Daoy (cell line): ENCODE results near the gene B3GNT7. TPM values are rescaled to one million over a fixed set of nuclear protein-coding genes. Genes with fewer than 3 reads are reported as not detected.
"Not testable (repeated sequence)": the region's sequence is repeated elsewhere in the genome, so short reads cannot be mapped to it uniquely, and the experiment has no call there.

ENCODE experiments used
- DNase-seq: peaks from one replicate; pipeline ENCODE4 v3.0.0-alpha.2; 2015; ENCODE audit warnings: low read depth
- total RNA-seq: library from RNA; depleted of rRNA; stranded (reverse); fragments of >200 nt; shearing (Covaris generic); gene quantifications from 2 replicates; pipeline ENCODE4 v1.2.3, GENCODE V29; 2014

Gene B3GNT7
- total RNA-seq, 1 experiment from 2014 or later, result 1.1 TPM

DNA sequence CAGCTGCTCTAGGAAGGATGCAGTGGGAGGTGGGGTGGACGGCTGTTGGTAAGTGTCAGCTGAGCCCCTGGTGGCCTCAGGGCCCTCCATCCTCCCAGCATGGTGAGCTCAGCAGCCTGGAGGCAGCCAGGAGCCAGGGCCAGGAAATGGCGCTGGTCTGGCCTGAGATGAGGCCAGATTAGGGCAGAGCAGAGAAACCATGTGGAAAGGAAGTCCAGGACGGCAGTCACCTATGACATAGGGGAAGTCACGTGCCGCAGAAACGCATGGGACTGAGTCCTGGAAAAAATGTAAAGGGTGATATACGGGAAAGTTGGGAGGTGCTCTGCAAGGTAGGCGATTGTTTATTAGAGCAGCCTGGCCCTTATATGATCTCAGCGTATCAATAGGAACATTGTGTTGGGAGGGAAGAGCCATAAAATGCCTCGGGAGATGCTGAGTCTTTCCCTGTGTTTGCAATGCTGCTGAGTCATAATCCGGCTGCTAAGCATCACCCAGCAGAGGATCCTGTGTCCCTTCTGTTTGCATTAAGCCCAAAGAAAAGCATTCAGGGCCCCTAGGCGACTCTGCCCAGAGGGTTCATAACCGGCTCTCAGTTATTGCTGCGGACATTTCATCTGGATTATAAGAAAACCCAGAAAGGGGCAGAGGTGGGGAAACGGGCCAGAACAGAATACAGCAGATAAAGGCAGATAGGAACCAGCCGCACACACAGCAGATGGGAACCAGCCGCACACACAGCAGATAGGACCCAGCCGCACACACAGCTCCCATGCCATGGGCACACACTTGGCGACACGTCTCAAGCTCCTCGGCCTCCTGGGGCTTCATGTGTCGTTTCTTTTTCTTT, 30.3 kb upstream of the B3GNT7 start:
- peak; percentile 83 for DNase-seq

DNA sequence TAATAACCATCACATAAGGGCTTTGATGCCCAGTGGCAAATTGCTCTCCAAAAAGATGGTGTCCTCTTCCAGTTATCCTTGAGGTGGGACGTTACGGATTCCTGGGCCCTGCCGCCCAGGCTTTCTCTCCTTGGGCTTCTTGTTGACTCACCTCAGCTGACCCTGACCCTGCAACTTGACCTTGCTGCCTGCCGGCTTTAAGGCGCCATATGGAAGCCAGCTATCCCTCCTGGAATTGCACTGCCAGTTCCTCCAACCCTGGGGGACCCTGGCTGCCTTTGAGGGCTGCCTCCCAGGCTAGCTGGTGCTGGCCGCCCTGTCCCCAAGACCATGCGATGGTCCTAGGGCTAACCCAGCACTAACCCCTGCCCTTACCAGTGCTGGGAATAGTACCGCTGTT, 28.3 kb upstream of the B3GNT7 start:
- DNase-seq, result no peak

DNA sequence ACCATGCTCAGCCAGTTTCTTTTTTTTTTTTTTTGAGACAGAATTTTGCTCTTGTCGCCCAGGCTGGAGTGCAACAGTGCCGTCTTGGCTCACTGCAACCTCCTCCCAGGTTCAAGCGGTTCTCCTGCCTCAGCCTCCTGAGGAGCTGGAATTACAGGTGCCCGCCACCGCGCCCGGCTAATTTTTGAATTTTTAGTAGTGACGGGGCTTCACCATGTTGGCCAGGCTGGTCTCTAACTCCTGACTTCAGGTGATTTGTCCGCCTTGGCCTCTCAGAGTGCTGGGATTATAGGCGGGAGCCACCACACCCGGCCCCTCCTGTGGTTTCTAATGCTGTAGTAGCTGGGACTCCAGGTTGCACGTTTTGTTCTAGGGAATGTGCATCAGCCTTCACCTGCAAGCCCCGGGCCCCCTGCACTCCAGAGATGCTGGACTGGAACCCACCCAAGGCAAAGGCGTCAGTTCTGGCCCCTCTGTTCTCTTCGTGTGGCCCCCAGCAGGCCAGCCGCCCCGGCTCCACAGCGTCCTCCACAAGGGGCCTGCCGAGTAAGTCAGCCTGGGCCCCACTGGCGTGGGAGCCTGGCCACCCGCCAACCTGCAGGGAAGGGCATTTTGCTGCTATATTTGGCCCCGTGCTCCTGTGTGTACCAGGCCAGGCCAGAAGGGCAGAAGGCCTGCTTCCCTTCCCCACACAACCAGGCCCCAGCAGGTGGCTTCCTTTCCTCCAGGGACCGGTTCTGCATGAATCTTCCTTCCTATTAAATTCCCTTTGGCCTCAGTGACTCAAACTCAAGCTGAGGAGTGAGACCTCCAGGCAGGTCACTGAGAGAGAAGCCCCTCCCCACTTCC, 25.7 kb upstream of the B3GNT7 start:
- no peak for DNase-seq

DNA sequence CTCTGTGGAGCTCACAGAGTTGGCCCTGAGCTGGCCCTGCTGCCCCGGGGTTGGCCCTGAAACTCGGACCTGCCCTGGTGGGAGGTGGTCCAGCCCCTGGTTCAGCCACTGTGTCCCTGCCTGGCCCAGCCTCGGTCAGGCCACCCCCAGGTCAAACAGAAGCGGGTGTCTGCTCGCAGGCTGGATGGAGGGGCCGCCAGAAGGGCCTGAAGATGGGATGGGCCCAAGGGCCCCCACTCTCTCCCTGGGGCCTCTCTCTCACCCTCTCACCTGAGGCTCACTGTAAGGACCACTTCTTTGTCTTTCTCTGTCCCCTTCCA, 25.1 kb upstream of the B3GNT7 start:
- DNase-seq, result no peak

DNA sequence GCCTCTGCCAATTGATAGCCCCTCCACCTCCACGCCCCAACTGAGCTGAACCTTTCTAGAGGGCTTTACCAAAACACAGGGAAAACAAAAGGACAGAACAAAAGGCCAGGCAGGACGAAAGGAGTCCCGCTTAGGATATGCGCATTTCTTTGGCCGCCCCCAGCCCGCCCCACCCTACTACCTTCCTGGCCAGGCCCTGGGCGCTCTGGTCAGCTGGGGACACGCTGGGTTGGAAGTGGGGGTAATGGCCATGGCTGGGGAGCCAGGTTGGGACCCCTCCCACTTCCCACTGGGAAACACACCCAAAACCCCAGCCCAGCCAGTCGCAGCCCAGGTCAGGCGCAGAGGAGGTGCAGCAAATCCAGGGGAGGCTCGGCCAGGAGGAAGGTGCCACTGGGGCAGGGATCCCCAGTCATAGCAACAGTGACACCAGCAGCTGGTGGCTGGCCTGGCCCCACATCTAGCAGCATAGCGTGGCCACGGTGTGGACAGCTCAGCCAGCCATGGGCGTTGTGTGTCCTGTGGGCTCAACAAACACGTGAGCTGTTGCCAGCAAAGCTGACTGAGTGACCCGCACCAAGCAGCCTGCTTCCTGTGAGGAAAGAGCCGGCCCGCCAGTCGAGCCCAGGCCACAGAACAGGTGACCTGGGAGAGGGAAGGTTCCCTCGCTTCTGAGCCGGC, 24.6 kb upstream of the B3GNT7 start:
- DNase-seq, result no peak

DNA sequence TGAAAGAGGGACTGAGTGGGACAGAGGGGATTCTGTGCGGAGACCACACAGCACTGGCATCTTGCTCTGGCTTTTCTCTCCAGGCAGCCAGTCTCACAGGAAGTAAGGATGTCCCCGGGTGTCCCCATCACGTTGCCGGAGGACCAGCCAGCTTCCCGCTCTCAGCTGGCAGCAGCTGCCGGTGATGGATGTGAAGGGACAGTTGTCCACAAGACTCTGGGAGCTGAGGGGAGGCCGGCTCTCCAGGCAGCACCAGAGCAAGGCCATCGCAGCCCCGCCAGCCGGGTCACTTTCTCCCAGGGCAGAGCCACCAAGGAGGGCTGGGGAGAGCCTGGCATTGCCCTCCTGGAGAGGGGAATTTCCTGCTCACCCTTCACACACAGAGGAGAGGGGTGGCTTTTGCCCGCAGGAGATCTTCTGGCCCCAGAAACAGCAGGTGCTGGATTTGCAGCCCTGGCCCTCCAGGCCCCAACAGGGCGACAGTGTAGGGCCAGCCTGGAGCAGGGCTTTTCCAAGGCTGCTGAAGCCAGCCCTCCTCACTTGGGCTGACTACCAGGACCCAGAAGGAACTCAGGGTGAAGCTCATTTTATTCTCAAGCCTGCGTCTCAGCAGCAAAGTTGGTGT, 24.0 kb upstream of the B3GNT7 start:
- DNase-seq, result no peak

DNA sequence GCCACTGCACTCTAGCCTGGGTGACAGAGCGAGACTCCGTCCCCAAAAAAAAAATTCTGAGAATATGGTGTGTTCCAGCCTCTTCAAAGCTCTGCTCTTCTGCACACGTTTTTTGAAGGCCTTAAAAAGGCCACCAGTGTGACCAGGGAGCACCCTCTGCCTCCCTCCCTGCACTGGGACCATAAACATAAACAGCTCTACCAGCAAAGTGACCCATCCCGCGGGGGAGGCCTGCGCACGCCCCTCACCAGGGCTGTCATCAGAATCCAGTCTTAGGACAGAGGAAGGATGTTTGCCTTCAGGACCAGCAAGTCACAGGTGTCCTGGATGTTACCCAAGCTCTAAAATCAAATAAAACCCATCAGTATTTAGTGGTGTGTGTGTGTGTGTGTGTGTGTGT, 23.2 kb upstream of the B3GNT7 start:
- no peak for DNase-seq

DNA sequence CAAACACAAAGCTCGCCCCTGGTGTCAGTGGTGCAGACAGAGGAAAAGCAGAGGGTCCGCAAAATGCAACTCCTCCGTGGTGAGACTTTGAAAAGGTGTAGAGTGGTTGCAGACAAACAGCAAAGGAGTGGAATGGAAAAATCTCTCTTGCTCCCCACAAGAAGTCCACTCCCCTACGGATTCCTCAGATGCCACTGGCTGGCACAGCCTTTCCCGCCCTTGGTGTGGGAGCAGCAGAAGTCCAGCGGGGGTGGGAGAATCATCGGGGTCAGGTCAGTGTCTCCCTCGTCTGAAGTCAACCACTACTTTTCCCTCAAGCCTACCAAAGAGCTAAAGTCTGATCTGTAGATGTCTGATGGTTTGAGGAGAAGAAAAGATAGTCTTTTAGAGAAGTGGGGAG, 22.3 kb upstream of the B3GNT7 start:
- DNase-seq, result no peak

DNA sequence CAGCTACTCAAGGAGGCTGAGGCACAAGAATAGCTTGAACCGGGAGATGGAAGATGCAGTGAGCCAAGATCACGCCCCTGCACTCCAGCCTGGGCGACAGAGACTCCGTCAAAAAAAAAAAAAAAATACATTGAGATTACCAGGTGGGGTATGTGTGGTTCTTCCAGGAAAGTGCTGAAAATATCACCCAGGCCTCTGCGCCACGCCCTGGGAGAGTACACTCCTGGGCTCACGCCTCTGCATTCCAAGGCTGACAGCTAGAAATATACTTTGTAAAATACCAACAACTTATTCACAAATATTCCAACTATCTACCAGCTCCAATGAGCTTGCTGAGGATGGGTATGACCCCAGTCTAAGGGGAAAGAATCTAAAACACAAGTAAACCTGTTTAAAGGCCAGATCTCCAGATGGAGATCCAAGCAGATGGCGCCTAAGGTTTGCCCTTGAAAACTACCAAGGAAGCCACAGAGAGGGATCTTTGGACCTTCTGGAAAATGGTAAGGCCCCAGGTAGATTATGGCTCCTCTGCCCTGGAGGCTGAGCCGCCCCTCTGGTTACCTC, 21.6 kb upstream of the B3GNT7 start:
- DNase-seq, result no peak

DNA sequence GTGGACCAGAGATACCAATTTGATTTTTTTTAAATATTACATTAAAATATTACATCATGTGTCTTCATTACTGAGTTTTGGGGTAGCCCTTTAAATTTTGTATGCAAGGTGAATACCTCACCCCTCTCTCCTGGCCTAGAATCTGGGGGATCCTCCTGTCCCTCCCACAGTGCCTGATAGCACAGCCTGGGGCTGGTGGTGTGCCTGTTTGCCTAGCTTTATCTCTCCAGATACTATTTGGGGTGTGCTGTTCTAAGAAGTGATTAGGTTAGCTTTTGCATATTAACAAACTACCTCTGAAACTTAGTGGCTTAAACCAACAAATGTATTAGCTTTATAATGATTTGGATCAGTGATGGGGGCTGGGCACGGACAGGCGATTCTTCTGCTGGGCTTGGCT, 20.7 kb upstream of the B3GNT7 start:
- no peak for DNase-seq

DNA sequence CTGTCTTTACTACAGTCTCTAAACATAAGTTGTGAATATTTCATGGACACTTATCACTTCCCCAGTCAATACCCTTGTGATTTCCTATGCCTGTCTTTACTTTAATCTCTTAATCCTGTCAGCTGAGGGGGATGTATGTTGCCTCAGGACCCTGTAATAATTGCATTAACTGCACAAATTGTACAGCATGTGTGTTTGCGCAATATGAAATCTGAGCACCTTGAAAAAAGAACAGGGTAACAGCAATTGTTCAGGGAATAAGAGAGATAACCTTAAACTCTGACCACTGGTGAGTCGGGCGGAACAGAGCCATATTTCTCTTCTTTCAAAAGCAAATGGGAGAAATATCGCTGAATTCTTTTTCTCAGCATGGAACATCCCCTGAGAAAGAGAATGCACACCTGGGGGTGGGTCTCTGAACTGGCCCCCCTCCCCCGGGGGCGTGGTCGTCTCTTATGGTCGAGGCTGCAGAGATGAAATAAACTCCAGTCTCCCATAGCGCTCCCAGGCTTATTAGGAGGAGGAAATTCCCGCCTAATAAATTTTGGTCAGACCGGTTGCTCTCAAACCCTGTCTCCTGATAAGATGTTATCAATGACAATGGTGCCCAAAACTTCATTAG, 19.4 kb upstream of the B3GNT7 start:
- DNase-seq, result not testable (repeated sequence)

DNA sequence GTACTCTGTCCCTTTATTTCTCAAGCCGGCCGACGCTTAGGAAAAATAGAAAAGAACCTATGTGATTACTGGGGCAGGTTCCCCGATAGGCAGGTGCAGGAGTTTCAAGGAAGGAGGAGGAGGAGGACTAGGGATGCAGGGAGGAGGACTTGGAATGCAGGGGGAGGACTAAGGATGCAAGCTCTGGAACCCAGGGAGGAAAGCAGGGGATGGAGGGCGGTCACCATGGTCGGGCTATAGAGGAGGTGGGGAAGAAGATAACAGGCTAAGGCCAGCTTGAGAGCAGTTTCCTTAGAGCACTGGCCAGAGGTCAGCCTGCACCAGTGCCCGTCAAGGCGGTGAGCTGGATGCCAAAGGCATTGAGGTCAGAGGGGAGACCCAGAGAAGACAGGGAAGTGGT, 18.7 kb upstream of the B3GNT7 start:
- no peak for DNase-seq

DNA sequence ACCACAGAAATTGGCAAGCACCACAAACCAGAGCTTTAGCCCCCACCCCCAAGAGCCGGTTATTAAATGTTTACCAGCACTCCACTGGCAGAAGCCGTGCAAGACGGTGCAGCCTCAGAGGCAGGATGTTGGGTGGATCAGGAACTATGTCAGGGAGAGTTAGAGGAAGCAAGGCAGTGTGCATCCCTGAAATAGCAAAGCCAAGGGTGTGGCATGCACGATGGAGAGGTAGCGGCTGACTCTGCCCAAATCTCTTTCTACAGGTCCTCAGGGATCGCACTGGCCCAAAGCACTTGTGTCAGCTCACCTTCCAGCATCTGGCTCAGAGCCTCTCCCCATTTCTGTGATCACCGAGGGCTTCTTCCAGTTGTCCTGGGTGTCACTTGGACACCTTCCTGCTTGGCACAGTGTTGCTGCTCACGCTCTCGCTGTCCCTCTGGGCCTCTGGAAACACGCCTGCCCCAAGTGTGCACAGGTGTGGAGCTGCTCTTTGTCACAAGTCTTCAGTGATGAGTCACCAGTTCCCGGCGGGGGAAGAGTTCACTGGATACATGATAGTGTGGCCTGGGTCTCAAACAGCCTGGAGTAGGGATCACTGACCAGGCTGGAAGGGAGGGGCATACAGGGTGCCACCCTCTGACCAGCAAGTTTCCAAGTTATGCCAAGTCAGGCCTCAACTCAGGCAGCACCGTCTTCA, 17.3 kb upstream of the B3GNT7 start:
- DNase-seq, result peak; percentile 25

DNA sequence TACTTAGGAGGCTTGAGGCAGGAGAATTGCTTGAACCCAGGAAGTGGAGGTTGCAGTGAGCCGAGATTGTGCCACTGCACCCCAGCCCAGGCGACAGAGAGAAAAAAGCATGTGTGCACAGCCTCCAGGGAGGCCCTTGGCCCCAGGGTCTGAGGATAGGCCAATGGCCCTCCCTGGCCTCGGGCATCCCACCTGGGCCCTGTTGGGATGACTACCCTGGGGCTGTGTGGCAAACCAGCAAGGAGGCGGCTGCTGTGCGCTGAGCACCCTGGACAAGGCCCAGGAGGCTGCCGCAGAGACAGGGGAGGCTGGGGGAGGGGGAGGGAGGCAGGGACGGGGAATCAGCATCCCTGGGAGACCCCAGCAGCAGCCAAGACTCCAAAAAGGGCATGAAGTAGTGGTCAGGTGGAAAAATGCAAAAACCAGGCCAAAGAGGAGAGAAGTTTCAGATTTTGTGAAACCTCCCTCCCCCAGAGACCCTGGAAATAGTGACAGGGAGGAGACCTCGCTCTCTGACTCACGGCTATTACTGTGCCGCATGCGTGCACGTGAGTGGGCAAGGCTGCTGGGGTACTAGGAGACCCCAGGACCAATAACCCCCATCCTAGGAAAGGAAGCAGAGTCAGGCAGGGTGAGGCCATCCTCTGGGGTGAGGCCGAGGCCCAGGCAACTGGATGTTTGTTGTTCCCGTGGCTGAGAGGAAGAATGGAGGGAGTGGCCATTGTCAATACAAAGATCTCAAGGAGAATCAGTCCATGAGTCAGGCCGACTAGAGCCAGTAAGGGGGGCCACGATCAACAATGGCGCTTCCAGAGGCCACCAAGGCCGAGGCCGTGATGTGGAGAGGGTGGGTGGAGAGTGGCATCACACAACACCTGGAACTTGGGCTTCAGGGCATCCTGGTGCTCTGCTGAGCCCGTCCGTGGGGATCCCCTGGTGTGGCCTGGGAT, 16.0 kb upstream of the B3GNT7 start:
- no peak for DNase-seq

DNA sequence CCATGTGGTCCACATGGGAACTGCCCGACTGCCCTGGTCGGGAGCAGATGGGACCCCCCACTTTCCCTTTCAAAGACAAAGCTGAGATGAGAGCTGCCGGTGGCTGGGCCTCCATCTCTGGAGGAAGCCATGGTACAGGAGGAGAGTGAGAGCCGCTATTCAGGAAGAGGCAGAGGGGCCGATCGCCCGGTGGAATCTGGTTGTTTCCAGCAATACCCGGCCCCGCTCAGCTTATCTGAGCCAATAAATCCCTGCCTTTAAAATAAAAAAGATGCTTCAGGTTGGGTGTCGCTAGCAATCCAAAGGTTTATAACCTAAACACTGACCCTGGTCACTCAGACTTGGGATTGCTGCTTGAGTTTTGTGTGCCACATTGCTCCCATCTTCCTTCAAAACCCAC, 15.2 kb upstream of the B3GNT7 start:
- no peak for DNase-seq

DNA sequence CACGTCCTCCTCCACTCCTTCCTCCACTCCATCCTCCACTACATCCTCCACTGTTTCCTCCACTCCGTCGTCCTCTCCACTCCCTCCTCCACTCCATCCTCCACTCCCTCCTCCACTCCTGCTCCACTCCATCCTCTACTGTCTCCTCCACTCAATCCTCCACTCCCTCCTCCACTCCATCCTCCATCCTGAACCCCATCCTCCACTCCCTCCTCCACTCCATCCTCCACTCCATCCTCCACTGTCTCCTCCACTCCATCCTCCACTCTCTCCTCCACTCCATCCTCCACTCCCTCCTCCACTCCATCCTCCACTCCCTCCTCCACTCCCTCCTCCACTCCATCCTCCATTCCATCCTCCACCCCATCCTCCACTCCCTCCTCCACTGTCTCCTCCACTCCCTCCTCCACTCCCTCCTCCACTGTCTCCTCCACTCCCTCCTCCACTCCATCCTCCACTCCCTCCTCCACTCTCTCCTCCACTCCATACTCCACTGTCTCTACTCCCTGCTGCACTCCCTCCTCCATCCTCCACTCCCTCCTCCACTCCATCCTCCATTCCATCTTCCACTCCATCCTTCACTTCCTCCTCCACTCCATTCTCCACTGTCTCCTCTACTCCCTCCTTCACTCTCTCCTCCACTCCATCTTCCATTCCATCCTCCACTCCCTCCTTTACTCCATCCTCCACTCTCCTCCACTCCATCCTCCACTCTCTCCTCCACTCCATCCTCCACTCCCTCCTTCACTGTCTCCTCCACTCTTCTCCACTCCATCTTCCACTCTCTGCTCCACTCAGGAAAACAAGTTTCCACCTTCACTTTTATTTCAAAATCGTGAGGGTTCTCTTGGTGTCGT, 14.3 kb upstream of the B3GNT7 start:
- DNase-seq, result no peak

DNA sequence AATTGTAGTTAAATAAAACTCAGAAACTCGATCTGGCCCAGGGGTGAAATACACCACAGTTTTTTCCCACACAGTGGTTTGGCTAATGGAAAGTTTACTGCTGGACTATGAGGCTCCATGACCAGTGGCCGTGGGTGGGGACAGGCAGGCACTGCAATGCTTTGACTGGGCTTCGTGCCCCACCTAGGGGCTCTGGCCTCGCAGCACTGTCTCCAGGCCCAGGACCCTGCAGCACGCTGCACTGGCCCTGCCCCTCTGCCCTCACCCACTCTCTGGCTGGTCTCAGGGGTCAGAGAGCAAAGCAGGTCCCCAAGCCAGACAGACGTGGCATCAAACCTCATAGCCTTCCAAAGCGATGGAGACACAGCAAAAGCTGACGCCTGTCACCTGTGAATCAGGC, 13.4 kb upstream of the B3GNT7 start:
- no peak for DNase-seq

DNA sequence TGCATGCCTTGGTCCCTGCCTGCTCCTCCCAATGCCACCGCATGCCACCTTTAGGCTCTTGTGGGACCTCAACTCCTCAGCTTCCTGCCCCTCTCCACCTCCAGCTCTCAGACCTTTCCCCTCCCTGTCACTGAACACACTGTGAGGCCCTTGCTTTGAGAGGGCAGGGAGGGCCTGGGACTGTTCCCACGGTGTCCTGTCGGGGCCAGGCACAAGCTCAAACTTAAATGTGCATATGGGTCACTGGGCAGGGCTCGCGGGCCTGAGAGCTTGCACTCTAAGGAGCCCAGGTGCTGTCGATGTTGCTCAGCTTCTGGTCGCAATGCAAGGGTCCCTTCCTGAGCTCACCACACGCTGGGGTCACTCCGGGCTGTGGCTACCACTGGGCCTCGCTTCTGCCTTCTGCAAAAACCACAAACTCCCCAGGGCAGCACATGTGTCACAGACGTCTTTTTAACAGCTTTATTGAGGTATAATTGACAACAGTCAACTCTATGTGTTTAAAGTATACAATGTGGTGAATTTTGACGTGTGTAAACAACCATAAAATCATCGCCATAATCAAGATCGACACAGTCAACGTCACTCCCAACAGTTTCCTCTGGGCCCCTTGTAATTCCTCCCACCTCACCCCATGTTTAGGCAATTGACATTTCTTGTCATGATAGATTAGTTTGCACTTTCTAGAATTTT, 11.9 kb upstream of the B3GNT7 start:
- no peak for DNase-seq
